NCI-H82 treated with DMSO at 0.1 percent for 48 hours (cell line): ENCODE results near the gene TMEM200B.
"Not testable (repeated sequence)": the region's sequence is repeated elsewhere in the genome, so short reads cannot be mapped to it uniquely, and the experiment has no call there.

ENCODE experiments used
- DNase-seq: peaks from one replicate; lab custom pipeline; 2025; ENCODE audit not compliant: unreplicated experiment; lab: John Stamatoyannopoulos, UW

The TMEM200B gene

GRCh38 chr1:29123887-29124365, at the start of gene TMEM200B:
Gene TMEM200B, minus strand, starts transcription at chr1:29123903. Its CDS starts 2,075 bp downstream, at chr1:29121828.
- DNase-seq = no peak

GRCh38 chr1:29172415-29172939, 48.8 kb upstream of the TMEM200B start:
- no peak for DNase-seq

DNA sequence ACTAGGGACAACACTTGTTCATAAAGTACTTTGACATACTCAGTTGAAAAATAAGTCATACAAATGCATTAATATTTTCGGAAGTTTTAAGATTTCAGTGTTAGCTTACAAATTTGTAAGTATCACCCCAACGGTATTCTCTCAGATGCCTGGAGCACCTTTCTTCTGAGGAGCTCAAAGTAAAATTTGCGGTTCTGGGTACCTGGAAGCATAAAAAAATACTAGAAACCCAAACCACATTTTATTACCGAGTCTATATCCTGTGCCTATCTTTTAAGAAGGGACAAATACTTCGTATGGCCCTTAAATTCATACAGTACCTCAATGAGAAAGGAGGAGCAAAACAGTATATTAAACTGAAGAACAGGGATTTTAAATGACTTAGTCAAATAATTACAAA, 47.8 kb upstream of the TMEM200B start:
- DNase-seq = no peak

- DNase-seq = peak; percentile 34
Measured at GRCh38 chr1:29171089-29171488, 47.4 kb upstream of the TMEM200B start.

GRCh38 chr1:29169976-29170375, 46.3 kb upstream of the TMEM200B start:
- DNase-seq = no peak

GRCh38 chr1:29167904-29168303, 44.2 kb upstream of the TMEM200B start:
- DNase-seq = no peak

DNA sequence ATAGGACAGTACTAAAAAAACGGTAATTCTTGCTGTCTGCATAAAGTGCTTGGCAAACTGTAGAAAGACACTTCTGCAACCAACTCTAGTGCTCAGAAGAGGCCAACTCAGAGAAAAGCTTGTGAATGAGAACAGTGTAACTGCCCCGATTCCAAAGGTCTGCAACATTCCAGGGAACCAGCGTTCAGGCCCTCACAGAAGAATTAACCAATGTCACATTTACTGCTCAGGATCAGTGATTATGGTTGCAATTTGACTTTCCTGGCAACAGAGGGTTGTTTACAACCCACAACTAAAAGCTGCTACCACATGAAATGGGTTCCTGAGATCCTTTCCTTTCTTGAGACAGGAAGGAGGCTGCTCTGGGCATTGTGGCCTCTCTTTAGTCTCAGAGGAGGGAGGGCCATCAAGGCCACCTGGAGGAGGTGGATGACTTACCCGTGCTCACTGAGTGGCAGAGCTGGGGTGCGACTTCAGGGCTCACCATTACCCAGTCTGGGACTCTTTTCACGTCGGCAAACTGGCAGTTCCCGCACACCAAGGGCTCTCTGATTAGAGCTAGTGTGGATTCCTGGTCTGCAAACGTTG, 42.7 kb upstream of the TMEM200B start:
- no peak for DNase-seq

GRCh38 chr1:29164588-29164987, 40.9 kb upstream of the TMEM200B start:
- no peak for DNase-seq

DNA sequence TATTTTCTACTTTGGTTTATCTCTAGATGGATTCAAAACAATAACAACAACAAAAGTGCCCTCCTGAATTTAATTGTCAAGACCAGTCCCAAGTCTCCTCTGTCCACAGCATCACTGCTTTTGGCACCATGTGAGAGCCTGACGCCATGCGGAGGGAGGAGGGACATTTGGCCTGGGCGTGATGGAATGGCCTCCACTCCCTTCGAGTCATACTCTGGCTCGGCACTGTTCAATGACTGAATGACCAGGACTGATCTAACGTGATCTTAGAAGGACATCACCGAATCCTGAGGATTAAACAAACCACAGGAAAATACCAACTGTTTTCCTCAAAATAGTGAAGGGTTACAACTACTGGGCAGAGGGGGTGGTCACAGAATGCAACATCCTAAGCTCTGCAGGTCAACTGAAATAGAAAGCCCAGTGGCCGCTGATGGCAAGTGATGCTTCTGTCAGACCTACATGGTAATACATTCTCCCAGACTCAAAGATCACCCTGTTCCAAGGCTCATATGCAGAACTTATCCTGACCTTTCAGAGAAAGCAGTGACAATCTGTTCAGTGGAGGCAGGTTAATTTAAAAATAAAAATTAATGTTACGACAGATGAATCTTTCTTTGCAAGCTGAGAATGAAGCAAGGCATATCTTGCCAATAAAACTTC, 38.9 kb upstream of the TMEM200B start:
- no peak for DNase-seq

GRCh38 chr1:29162025-29162424, 38.3 kb upstream of the TMEM200B start:
- DNase-seq = no peak

- DNase-seq = no peak
Measured at GRCh38 chr1:29159773-29160172, 36.1 kb upstream of the TMEM200B start.

- DNase-seq = no peak
Measured at GRCh38 chr1:29157269-29157601, 33.5 kb upstream of the TMEM200B start.

GRCh38 chr1:29156543-29157268, 33.0 kb upstream of the TMEM200B start:
- no peak for DNase-seq

GRCh38 chr1:29152046-29152805, 28.5 kb upstream of the TMEM200B start:
- no peak for DNase-seq

- DNase-seq = not testable (repeated sequence)
Measured at GRCh38 chr1:29150346-29150745, 26.6 kb upstream of the TMEM200B start.

DNA sequence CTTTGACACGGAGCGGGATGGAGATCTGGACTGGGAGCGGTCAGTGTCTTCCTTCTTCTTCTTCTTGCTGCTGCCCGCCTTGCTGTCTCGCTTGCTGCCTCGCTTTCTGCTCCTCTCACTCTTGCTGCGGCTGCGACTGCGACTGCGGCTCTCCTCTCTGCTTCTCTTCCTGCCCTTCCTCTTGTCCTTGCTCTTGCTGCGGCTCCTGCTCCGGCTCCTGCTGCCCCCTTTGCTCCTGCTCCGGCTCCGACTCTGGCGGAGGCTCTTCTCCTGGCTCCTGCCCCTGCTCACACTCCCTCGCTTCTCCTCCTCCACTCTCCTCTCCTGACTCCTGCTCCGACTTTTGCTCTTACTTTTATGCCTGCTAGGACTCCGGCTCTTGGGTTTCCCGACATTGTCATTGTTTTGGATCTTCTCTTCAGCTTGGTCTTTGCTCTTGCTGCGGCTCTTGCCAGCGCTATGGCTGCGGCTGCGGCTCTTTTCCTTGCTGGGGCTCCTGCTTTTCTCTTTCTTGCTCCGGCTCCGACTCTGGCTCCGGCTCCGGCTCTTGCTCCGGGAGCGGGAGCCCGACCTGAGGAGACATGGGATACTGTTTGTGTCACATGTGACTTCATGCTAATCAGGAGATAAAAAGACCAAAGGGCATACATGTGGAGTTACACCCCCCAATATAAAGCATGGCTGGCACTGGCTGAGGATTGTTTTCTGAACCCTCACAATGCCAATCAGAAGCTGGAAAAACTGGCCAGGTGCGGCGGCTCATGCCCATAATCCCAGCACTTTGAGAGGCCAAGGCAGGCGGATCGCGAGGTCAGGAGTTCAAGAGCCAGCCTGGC, 25.2 kb upstream of the TMEM200B start:
- DNase-seq = no peak

- DNase-seq = no peak
Measured at GRCh38 chr1:29145739-29146437, 22.2 kb upstream of the TMEM200B start.

DNA sequence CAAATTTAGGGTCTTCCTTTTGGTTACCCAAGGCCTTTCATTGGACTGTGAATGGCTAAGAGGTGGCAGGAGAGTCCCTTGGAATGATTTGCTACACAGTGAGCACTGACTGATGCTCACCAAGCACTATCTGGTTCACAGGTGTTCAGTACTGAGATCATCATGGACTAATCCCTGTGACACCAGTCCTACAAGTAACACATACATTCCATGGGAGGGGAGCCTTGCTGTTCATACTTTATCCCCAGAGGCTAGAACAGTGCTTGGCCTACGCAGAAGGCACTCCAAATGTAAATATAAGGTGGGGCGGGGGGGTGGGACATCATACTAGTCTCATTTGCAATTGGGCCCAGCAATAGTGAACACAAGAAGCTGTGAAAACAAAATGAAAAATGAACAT, 20.5 kb upstream of the TMEM200B start:
- DNase-seq = no peak

DNA sequence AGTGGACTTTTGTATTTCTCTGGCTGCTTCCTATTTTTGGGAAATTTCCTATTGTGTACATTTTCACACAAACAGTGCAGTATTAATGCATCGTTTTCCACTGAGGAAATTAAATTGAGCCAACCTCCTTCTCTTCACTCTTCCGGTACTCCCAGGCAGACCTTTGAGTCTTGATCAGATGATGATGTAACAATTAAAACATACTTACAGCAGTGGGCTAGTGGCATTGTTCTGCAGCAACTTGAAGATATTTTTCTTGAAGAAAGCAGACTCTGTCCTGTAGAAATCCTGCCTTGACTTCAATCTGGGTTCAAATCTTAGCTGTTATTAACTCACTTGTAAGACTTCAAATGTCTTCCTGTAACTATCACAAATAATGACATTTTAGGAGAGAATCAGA, 19.0 kb upstream of the TMEM200B start:
- DNase-seq = no peak

DNA sequence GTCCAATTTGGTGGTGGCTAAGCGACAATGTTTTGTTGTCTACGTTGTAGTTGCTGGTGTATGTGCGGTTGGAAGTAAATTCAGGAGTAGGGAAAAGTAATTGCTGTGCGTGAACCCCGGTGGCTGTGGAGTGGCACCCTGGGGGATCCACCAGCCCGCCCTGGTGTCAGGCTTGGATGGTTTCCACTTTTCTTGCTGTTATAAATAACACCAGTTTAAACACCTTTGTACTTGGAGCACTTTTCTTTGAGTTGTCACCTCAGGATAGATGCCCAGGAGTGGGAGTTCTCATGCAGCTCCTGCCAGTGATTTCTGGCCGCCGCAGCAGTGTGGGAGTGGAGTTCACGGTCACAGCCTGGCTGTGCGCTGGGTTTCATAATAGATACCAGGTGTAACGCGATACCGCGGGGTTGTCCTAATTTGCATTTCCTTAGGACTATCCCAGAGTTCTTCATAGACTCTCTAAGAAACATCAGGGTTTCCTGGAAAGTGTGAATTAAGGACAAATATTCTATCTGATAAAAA, 12.8 kb upstream of the TMEM200B start:
- no peak for DNase-seq
